Naive B cell (primary cell): ENCODE data around the gene NPB. TPM values are rescaled to one million over a fixed set of nuclear protein-coding genes. Genes with fewer than 3 reads are reported as not detected.

Source experiments
- ATAC-seq, 2 donors: fragments of 150-1000 bp; cut with Tn5 transposase; 2 replicates each; pipeline ENCODE4 v1.10.0; 2021; ENCODE audit warnings: low read depth in 2 of 2, mild to moderate bottlenecking in 2 of 2, moderate library complexity in 2 of 2
- DNase-seq: peaks from one replicate; pipeline ENCODE4 v3.0.0; 2022
- H3K27ac Mint-ChIP-seq, 6 donors: one replicate each; pipeline ENCODE4 v1.8.0; 2020 to 2022; ENCODE audit warnings: mild to moderate bottlenecking in 6 of 6, mixed read lengths in 6 of 6, moderate library complexity in 5 of 6, inconsistent platforms in 2 of 6
- H3K27me3 Mint-ChIP-seq, 3 donors: one replicate each; pipeline ENCODE4 v1.8.0; 2021 to 2022; ENCODE audit warnings: mixed read lengths in 3 of 3, mild to moderate bottlenecking in 1 of 3
- H3K36me3 Mint-ChIP-seq, 2 donors: one replicate each; pipeline ENCODE4 v1.8.0; 2020 to 2022; ENCODE audit warnings: mixed read lengths in 2 of 2, inconsistent platforms in 1 of 2, mild to moderate bottlenecking in 1 of 2
- H3K4me1 Mint-ChIP-seq, 3 donors: one replicate each; pipeline ENCODE4 v1.8.0; 2020 to 2022; ENCODE audit warnings: mixed read lengths in 3 of 3, inconsistent platforms in 1 of 3, mild to moderate bottlenecking in 1 of 3, moderate library complexity in 1 of 3
- H3K4me3 Mint-ChIP-seq, 8 donors: one replicate each; pipeline ENCODE4 v1.8.0; 2020 to 2022; ENCODE audit warnings: mild to moderate bottlenecking in 8 of 8, mixed read lengths in 8 of 8, moderate library complexity in 8 of 8, inconsistent platforms in 2 of 8
- H3K9me3 Mint-ChIP-seq, 7 donors: one replicate each; pipeline ENCODE4 v1.8.0; 2020 to 2022; ENCODE audit warnings: mixed read lengths in 7 of 7, mild to moderate bottlenecking in 5 of 7, inconsistent platforms in 2 of 7, moderate library complexity in 1 of 7
- polyA plus RNA-seq, 6 donors: library from polyadenylated mRNA; unstranded; fragments of 300-500 nt; fragmentation: Illumina TruSeq; gene quantifications; one replicate each; pipeline ENCODE4 v1.2.3, GENCODE V29; 2021; ENCODE audit warnings: low read depth in 6 of 6

The NPB gene
- polyA plus RNA-seq, 6 donors from 2014 or later, result 0.24 TPM; not detected in 5

GRCh38 chr17:81906476-81907218 is 4.6 kb downstream of the NPB start:
- ATAC-seq (no peak), DNase-seq (no peak)
- Mint-ChIP-seq H3K27ac (no peak overlapping the region), H3K27me3 (peaks cover 0 to under 1% (median 0%) of the 10 kb centered on the region in 3 donors), H3K4me1 (peaks cover 0 to 2% (median 2%) of the 10 kb centered on the region in 3 donors), H3K36me3 (no peaks in the 10 kb centered on the region), H3K9me3 (no peaks in the 10 kb centered on the region), H3K4me3 (no peak overlapping the region)

GRCh38 chr17:81907219-81908145 is 5.4 kb downstream of the NPB start:
- Mint-ChIP-seq H3K36me3 (no peaks in the 10 kb centered on the region), H3K4me3 (no peak overlapping the region), H3K27ac (no peak overlapping the region), H3K27me3 (no peaks in the 10 kb centered on the region), H3K4me1 (peaks cover 0 to 6% (median 2%) of the 10 kb centered on the region in 3 donors), H3K9me3 (no peaks in the 10 kb centered on the region)
- ATAC-seq, result no peak
- no peak for DNase-seq

GRCh38 chr17:81908793-81909192 is 6.8 kb downstream of the NPB start:
- Mint-ChIP-seq H3K27me3 (no peaks in the 10 kb centered on the region), H3K36me3 (no peaks in the 10 kb centered on the region), H3K4me1 (peaks cover 2 to 6% (median 2%) of the 10 kb centered on the region in 3 donors), H3K4me3 (no peak overlapping the region), H3K9me3 (no peaks in the 10 kb centered on the region), H3K27ac (no peak overlapping the region)
- no peak for DNase-seq
- ATAC-seq, result no peak

GRCh38 chr17:81909231-81909630 is 7.2 kb downstream of the NPB start:
- ATAC-seq, result no peak
- H3K36me3 Mint-ChIP-seq, result no peaks in the 10 kb centered on the region
- H3K4me3 Mint-ChIP-seq, result peak overlapping the region in 5 of 8 donors; percentile 15 to 91 (median 75)
- peaks cover 2 to 6% (median 2%) of the 10 kb centered on the region in 3 donors for H3K4me1 Mint-ChIP-seq
- no peaks in the 10 kb centered on the region for H3K9me3 Mint-ChIP-seq
- no peaks in the 10 kb centered on the region for H3K27me3 Mint-ChIP-seq
- no peak for DNase-seq
- no peak overlapping the region for H3K27ac Mint-ChIP-seq

- no peaks in the 10 kb centered on the region for H3K36me3 Mint-ChIP-seq
- peak overlapping the region; percentile 75 to 91 (median 87) for H3K4me3 Mint-ChIP-seq
- ATAC-seq, result no peak
- no peaks in the 10 kb centered on the region for H3K27me3 Mint-ChIP-seq
- peak overlapping the region in 5 of 6 donors; percentile 63 to 89 (median 83) for H3K27ac Mint-ChIP-seq
- peaks cover 2 to 8% (median 5%) of the 10 kb centered on the region in 3 donors for H3K4me1 Mint-ChIP-seq
- H3K9me3 Mint-ChIP-seq, result no peaks in the 10 kb centered on the region
- no peak for DNase-seq
Measured at GRCh38 chr17:81909966-81910839, 8.2 kb downstream of the NPB start.

GRCh38 chr17:81910840-81911276 is 8.8 kb downstream of the NPB start:
- H3K27me3 Mint-ChIP-seq, result no peaks in the 10 kb centered on the region
- H3K4me1 Mint-ChIP-seq, result peaks cover 5 to 13% (median 9%) of the 10 kb centered on the region in 3 donors
- peak overlapping the region in 2 of 6 donors; percentile 67 to 83 for H3K27ac Mint-ChIP-seq
- peak in 1 of 2 donors; percentile 17 for ATAC-seq
- DNase-seq, result no peak
- H3K9me3 Mint-ChIP-seq, result no peaks in the 10 kb centered on the region
- peak overlapping the region; percentile 75 to 91 (median 87) for H3K4me3 Mint-ChIP-seq
- H3K36me3 Mint-ChIP-seq, result no peaks in the 10 kb centered on the region

GRCh38 chr17:81911277-81911961 is 9.4 kb downstream of the NPB start, which contains the start of gene PCYT2:
Gene PCYT2, minus strand, starts transcription at chr17:81911399. Its CDS starts 44 bp downstream, at chr17:81911355.
- Mint-ChIP-seq H3K27me3 (no peaks in the 10 kb centered on the region), H3K36me3 (no peaks in the 10 kb centered on the region), H3K4me1 (peaks cover 10 to 16% (median 13%) of the 10 kb centered on the region in 3 donors), H3K4me3 (peak within 1 kb of the TSS; percentile 76 to 91 (median 87)), H3K27ac (peak within 1 kb of the TSS; percentile 25 to 89 (median 75)), H3K9me3 (no peaks in the 10 kb centered on the region)
- ATAC-seq, result peak; percentile 92 to 93
- DNase-seq, result peak; percentile 89

- ATAC-seq (no peak), DNase-seq (no peak)
- Mint-ChIP-seq H3K4me1 (peaks cover 14 to 20% (median 18%) of the 10 kb centered on the region in 3 donors), H3K9me3 (no peaks in the 10 kb centered on the region), H3K4me3 (peak overlapping the region; percentile 61 to 88 (median 74)), H3K27ac (peak overlapping the region in 1 of 6 donors; percentile 43), H3K27me3 (no peaks in the 10 kb centered on the region), H3K36me3 (no peaks in the 10 kb centered on the region)
Measured at GRCh38 chr17:81911969-81912368, 9.9 kb downstream of the NPB start.

- Mint-ChIP-seq H3K36me3 (no peaks in the 10 kb centered on the region), H3K27me3 (no peaks in the 10 kb centered on the region), H3K27ac (peak overlapping the region in 3 of 6 donors; percentile 24 to 42 (median 32)), H3K4me3 (peak overlapping the region in 7 of 8 donors; percentile 26 to 83 (median 65)), H3K4me1 (peaks cover 17 to 25% (median 23%) of the 10 kb centered on the region in 3 donors), H3K9me3 (no peaks in the 10 kb centered on the region)
- DNase-seq (no peak), ATAC-seq (no peak)
Measured at GRCh38 chr17:81912441-81913309, 10.6 kb downstream of the NPB start.

- Mint-ChIP-seq H3K27me3 (no peaks in the 10 kb centered on the region), H3K9me3 (no peaks in the 10 kb centered on the region), H3K4me3 (peak overlapping the region in 4 of 8 donors; percentile 7 to 83 (median 40)), H3K4me1 (peaks cover 26 to 32% (median 30%) of the 10 kb centered on the region in 3 donors), H3K36me3 (no peaks in the 10 kb centered on the region), H3K27ac (peak overlapping the region in 3 of 6 donors; percentile 1 to 32 (median 24))
- no peak for DNase-seq
- ATAC-seq, result no peak
Measured at GRCh38 chr17:81913394-81914102, 11.5 kb downstream of the NPB start.
